Measurements from ENCODE around the gene IL1F10.

IL1F10 gene

DNA sequence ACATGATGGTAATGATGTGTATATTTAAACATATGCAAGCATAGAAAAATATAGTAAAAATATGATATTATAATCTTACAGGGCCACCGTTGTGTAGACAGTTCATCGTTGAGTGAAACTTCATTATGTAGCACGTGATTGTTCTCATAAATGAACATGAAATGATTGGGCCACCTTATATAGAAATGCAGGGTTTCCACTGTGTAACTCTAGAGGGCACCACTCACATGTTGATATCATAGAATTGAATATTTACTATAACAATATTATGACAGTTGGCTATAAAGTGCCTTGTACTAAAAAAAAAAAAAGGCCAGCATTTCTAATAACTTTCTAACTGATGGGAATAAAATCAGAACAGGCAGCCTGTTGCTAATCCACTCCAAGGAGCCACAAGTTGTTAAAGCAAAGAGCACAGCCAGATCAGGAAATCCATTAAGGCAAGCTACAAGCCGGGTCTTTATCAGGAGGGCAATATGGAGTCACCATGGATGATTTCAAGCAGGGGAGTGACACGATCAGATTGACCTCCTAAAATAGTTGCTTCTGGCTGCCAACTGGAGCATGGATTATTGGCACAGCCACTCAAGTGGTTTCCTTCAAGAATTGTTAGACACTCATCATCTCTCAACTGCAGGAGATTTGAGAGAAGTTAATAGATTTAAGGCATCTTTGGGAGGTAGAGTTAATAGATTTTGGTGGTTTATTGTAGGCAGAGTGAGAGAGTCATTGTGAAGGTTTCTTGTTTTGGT is 16.7 kb downstream of the IL1F10 start:
- ATAC-seq: 0 out of 3 replicates have a peak, but pooled peaks have one; percentile 48
- TF ChIP-seq ZNF565 (CRISPR knock-in tag; conservative IDR thresholded peaks at IDR 0.05; ENCODE audit: low read depth) (no peak), RARB (CRISPR knock-in tag; IDR thresholded peaks at IDR 0.05) (no peak), ISL1 (CRISPR knock-in tag; IDR thresholded peaks at IDR 0.05) (no peak)

DNA sequence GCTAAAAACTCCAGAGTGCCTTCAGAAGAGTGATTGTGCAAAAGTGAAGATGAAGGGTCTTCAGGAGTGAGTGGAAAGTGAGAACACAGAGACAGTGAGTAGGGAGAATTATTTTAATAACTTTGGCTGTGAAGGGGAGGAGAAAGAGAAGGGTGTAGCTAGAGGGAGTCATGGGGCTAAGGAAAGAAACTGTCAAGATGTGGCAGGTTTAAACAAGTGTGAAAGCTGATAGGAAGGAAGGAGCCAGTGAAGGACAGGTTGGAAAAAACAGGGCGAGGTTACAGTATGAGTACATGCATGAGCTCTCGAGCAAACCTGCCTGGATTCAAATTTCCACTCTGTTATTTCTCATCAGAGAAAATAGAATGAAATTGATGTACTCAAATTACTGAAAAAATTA is 17.8 kb downstream of the IL1F10 start:
- TF ChIP-seq, protein P1, sequence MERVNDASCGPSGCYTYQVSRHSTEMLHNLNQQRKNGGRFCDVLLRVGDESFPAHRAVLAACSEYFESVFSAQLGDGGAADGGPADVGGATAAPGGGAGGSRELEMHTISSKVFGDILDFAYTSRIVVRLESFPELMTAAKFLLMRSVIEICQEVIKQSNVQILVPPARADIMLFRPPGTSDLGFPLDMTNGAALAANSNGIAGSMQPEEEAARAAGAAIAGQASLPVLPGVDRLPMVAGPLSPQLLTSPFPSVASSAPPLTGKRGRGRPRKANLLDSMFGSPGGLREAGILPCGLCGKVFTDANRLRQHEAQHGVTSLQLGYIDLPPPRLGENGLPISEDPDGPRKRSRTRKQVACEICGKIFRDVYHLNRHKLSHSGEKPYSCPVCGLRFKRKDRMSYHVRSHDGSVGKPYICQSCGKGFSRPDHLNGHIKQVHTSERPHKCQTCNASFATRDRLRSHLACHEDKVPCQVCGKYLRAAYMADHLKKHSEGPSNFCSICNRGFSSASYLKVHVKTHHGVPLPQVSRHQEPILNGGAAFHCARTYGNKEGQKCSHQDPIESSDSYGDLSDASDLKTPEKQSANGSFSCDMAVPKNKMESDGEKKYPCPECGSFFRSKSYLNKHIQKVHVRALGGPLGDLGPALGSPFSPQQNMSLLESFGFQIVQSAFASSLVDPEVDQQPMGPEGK (CRISPR knock-in tag; IDR thresholded peaks at IDR 0.05; ENCODE audit: borderline replicate concordance): no peak
- TF ChIP-seq ISL1 (CRISPR knock-in tag; IDR thresholded peaks at IDR 0.05): no peak
- ATAC-seq: no peak

DNA sequence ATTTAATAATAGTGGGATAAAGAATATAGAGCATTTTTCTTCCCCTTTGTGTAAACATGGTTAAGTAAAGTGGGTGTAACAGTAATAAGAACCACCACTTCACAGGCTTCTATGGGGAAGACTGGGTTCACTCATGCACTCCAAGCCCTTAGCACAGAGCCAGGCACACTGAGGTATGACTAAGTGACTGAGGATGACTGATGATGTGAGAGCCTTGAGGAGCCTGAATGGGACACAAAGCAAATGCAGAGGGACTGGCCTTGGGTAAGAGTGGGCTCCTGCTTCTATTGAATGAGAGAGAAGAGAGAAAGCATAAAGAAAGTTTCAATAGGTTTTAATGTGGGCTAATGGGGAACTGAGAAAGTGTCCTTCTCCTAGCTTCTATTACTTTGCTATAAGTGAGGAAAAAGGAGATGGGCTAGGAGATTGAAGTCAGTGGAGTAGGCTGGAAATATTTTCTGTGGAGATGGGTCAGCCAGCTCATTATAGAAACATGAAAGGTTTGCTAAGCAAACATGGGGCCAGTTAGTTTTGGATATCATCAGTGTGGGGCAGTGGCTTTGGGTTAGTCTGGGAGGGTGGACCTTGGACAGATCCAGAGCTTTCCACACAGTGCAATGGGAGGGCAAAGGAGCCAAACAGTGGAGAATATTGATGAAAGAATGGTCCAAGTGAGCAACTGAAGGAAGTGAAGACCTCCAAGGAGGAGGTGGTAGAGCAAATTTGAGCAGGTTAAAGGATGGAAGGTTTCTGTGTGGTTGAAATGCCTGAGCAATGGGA is 20.6 kb downstream of the IL1F10 start:
- ATAC-seq: no peak
- TF ChIP-seq, protein P1 (CRISPR knock-in tag; IDR thresholded peaks at IDR 0.05; ENCODE audit: borderline replicate concordance): no peak
- TF ChIP-seq ZC3H10 (CRISPR knock-in tag; IDR thresholded peaks at IDR 0.05) (no peak), ESRRG (CRISPR knock-in tag; IDR thresholded peaks at IDR 0.05) (no peak), TOX (CRISPR knock-in tag; IDR thresholded peaks at IDR 0.05; ENCODE audit: borderline replicate concordance) (no peak), ZFP3 (CRISPR knock-in tag; IDR thresholded peaks at IDR 0.05) (no peak), CSDC2 (CRISPR knock-in tag; IDR thresholded peaks at IDR 0.05) (no peak), ZNF8 (CRISPR knock-in tag; IDR thresholded peaks at IDR 0.05) (no peak)
- TF ChIP-seq, protein P2, sequence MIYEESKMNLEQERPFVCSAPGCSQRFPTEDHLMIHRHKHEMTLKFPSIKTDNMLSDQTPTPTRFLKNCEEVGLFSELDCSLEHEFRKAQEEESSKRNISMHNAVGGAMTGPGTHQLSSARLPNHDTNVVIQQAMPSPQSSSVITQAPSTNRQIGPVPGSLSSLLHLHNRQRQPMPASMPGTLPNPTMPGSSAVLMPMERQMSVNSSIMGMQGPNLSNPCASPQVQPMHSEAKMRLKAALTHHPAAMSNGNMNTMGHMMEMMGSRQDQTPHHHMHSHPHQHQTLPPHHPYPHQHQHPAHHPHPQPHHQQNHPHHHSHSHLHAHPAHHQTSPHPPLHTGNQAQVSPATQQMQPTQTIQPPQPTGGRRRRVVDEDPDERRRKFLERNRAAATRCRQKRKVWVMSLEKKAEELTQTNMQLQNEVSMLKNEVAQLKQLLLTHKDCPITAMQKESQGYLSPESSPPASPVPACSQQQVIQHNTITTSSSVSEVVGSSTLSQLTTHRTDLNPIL (CRISPR knock-in tag; IDR thresholded peaks at IDR 0.05; ENCODE audit: low read depth): no peak

DNA sequence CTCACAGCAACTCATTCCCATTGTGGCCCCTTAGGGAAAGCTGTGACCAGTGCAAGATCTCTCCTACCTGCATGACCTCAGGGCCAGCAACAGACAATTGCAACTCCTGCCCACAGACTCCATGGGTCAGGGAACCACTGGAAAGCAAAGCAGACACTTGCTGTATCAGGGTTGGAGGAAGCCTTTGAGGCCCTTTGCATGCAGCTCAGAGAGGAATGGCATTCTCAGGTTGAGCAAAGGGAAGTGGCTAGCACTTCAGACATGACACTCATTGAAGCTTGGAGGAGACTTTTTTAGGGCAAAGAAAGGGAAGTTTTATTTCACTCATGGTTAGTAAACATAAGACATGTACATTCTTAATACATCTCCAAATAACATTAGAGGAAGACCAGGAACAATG is 22.1 kb downstream of the IL1F10 start:
- no peak for ATAC-seq
- no peak for TF ChIP-seq ESRRG (CRISPR knock-in tag; IDR thresholded peaks at IDR 0.05)
- TF ChIP-seq ZFP3 (CRISPR knock-in tag; IDR thresholded peaks at IDR 0.05): no peak
- no peak for TF ChIP-seq TCF4 (CRISPR knock-in tag; IDR thresholded peaks at IDR 0.05; ENCODE audit: borderline replicate concordance)
- TF ChIP-seq, protein P3, sequence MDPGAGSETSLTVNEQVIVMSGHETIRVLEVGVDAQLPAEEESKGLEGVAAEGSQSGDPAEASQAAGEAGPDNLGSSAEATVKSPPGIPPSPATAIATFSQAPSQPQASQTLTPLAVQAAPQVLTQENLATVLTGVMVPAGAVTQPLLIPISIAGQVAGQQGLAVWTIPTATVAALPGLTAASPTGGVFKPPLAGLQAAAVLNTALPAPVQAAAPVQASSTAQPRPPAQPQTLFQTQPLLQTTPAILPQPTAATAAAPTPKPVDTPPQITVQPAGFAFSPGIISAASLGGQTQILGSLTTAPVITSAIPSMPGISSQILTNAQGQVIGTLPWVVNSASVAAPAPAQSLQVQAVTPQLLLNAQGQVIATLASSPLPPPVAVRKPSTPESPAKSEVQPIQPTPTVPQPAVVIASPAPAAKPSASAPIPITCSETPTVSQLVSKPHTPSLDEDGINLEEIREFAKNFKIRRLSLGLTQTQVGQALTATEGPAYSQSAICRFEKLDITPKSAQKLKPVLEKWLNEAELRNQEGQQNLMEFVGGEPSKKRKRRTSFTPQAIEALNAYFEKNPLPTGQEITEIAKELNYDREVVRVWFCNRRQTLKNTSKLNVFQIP (CRISPR knock-in tag; IDR thresholded peaks at IDR 0.05; ENCODE audit: borderline replicate concordance, low read depth): no peak
- TF ChIP-seq SNAI2 (CRISPR knock-in tag; IDR thresholded peaks at IDR 0.05): no peak
- no peak for TF ChIP-seq ZFP30 (CRISPR knock-in tag; IDR thresholded peaks at IDR 0.05)
- no peak for TF ChIP-seq ISL1 (CRISPR knock-in tag; IDR thresholded peaks at IDR 0.05)
- no peak for TF ChIP-seq GLIS3 (CRISPR knock-in tag; IDR thresholded peaks at IDR 0.05)
- TF ChIP-seq, protein P4, sequence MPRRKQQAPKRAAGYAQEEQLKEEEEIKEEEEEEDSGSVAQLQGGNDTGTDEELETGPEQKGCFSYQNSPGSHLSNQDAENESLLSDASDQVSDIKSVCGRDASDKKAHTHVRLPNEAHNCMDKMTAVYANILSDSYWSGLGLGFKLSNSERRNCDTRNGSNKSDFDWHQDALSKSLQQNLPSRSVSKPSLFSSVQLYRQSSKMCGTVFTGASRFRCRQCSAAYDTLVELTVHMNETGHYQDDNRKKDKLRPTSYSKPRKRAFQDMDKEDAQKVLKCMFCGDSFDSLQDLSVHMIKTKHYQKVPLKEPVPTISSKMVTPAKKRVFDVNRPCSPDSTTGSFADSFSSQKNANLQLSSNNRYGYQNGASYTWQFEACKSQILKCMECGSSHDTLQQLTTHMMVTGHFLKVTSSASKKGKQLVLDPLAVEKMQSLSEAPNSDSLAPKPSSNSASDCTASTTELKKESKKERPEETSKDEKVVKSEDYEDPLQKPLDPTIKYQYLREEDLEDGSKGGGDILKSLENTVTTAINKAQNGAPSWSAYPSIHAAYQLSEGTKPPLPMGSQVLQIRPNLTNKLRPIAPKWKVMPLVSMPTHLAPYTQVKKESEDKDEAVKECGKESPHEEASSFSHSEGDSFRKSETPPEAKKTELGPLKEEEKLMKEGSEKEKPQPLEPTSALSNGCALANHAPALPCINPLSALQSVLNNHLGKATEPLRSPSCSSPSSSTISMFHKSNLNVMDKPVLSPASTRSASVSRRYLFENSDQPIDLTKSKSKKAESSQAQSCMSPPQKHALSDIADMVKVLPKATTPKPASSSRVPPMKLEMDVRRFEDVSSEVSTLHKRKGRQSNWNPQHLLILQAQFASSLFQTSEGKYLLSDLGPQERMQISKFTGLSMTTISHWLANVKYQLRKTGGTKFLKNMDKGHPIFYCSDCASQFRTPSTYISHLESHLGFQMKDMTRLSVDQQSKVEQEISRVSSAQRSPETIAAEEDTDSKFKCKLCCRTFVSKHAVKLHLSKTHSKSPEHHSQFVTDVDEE (CRISPR knock-in tag; IDR thresholded peaks at IDR 0.05): no peak
- TF ChIP-seq RARB (CRISPR knock-in tag; IDR thresholded peaks at IDR 0.05): no peak
- TF ChIP-seq, protein P2 (CRISPR knock-in tag; IDR thresholded peaks at IDR 0.05; ENCODE audit: low read depth): no peak
- TF ChIP-seq, protein P5, sequence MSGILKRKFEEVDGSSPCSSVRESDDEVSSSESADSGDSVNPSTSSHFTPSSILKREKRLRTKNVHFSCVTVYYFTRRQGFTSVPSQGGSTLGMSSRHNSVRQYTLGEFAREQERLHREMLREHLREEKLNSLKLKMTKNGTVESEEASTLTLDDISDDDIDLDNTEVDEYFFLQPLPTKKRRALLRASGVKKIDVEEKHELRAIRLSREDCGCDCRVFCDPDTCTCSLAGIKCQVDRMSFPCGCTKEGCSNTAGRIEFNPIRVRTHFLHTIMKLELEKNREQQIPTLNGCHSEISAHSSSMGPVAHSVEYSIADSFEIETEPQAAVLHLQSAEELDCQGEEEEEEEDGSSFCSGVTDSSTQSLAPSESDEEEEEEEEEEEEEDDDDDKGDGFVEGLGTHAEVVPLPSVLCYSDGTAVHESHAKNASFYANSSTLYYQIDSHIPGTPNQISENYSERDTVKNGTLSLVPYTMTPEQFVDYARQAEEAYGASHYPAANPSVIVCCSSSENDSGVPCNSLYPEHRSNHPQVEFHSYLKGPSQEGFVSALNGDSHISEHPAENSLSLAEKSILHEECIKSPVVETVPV (CRISPR knock-in tag; IDR thresholded peaks at IDR 0.05): no peak
- TF ChIP-seq ZNF565 (CRISPR knock-in tag; conservative IDR thresholded peaks at IDR 0.05; ENCODE audit: low read depth): no peak

Measured in SK-N-SH treated with all-trans-retinoic acid at 6 μM for 48 hours (cell line).